WTC11 (cell line): Measurements from ENCODE around the gene VDAC1. TPM values are rescaled to one million over a fixed set of nuclear protein-coding genes. Genes with fewer than 3 reads are reported as not detected.
A peak's percentile ranks its signal among the peaks of the same experiment; 100 is the strongest.

Source experiments
- ATAC-seq: fragments of 200-7000 bp; cut with Tn5 transposase; 2 replicates; pipeline ENCODE4 v1.10.0; 2021; ENCODE audit warnings: mild to moderate bottlenecking, moderate library complexity
- CTCF ChIA-PET: fragments of 300-600 bp; sonication (Branson Sonifier 250); formaldehyde crosslinking; loops from one replicate; lab custom pipeline; 2021; ENCODE audit warnings: antibody characterized with exemption; lab: Charles Lee
- POLR2A ChIA-PET: fragments of 350-600 bp; sonication (Branson Sonifier 250); formaldehyde crosslinking; loops from one replicate; lab custom pipeline; 2021; ENCODE audit warnings: antibody characterized with exemption; lab: Charles Lee
- DNase-seq: peaks from one replicate; pipeline ENCODE4 v3.0.0; 2021; ENCODE audit warnings: low spot score
- H3K27ac Mint-ChIP-seq: 2 replicates; pipeline ENCODE4 v1.8.0; 2021; ENCODE audit warnings: mixed read lengths
- H3K27me3 Mint-ChIP-seq: 2 replicates; pipeline ENCODE4 v1.8.0; 2021; ENCODE audit warnings: low read depth, mild to moderate bottlenecking, moderate library complexity, mixed read lengths
- H3K36me3 Mint-ChIP-seq: 2 replicates; pipeline ENCODE4 v1.8.0; 2021; ENCODE audit warnings: mixed read lengths
- H3K4me1 Mint-ChIP-seq: 2 replicates; pipeline ENCODE4 v1.8.0; 2022; ENCODE audit warnings: mixed read lengths
- H3K4me3 Mint-ChIP-seq: 2 replicates; pipeline ENCODE4 v1.8.0; 2021; ENCODE audit warnings: mild to moderate bottlenecking, moderate library complexity, mixed read lengths
- H3K9me3 Mint-ChIP-seq: 2 replicates; pipeline ENCODE4 v1.8.0; 2021; ENCODE audit warnings: mixed read lengths
- ATF6 ChIP-seq: sonication (generic); formaldehyde crosslinking; IDR thresholded peaks from 2 replicates; pipeline ENCODE4 v1.8.1; 2023; ENCODE audit warnings: mild to moderate bottlenecking, missing genetic modification reagents
- E2F1 ChIP-seq: sonication (generic); formaldehyde crosslinking; IDR thresholded peaks from 2 replicates; pipeline ENCODE4 v1.8.0; 2022; ENCODE audit warnings: mild to moderate bottlenecking, missing genetic modification reagents
- E2F5 ChIP-seq: sonication (generic); formaldehyde crosslinking; IDR thresholded peaks from 2 replicates; pipeline ENCODE4 v1.8.1; 2022; ENCODE audit warnings: mild to moderate bottlenecking, moderate library complexity, missing genetic modification reagents
- ELF4 ChIP-seq: sonication (generic); formaldehyde crosslinking; IDR thresholded peaks from 2 replicates; pipeline ENCODE4 v1.8.1; 2022; ENCODE audit warnings: low read depth, mild to moderate bottlenecking, moderate library complexity, missing genetic modification reagents
- EMX1 ChIP-seq: fragments of 250-450 bp; sonication (Bioruptor Pico); IDR thresholded peaks from 2 replicates; pipeline ENCODE4 v1.8.0; 2021; ENCODE audit warnings: mild to moderate bottlenecking
- ETV6 ChIP-seq: sonication (generic); formaldehyde crosslinking; IDR thresholded peaks from 2 replicates; pipeline ENCODE4 v1.8.1; 2022; ENCODE audit warnings: mild to moderate bottlenecking, missing genetic modification reagents
- NFATC4 ChIP-seq: fragments of 250-450 bp; sonication (Bioruptor Pico); IDR thresholded peaks from 2 replicates; pipeline ENCODE4 v1.9.0; 2021; ENCODE audit warnings: mild to moderate bottlenecking
- NR1H2 ChIP-seq: sonication (generic); formaldehyde crosslinking; IDR thresholded peaks from 2 replicates; pipeline ENCODE4 v1.9.0; 2021; ENCODE audit warnings: mild to moderate bottlenecking, moderate library complexity, missing genetic modification reagents
- PRDM15 ChIP-seq: sonication (generic); formaldehyde crosslinking; IDR thresholded peaks from 2 replicates; pipeline ENCODE4 v1.8.0; 2022; ENCODE audit warnings: missing genetic modification reagents
- SP1 ChIP-seq: sonication (generic); formaldehyde crosslinking; conservative IDR thresholded peaks from 2 replicates; pipeline ENCODE4 v1.8.1; 2022; ENCODE audit warnings: missing genetic modification reagents
- TEAD1 ChIP-seq: sonication (generic); formaldehyde crosslinking; IDR thresholded peaks from 2 replicates; pipeline ENCODE4 v1.8.0; 2022; ENCODE audit warnings: mild to moderate bottlenecking, missing genetic modification reagents
- USF1 ChIP-seq: sonication (generic); formaldehyde crosslinking; IDR thresholded peaks from 2 replicates; pipeline ENCODE4 v1.8.0; 2022; ENCODE audit warnings: mild to moderate bottlenecking, missing genetic modification reagents
- USF2 ChIP-seq: sonication (generic); formaldehyde crosslinking; IDR thresholded peaks from 2 replicates; pipeline ENCODE4 v1.8.1; 2023; ENCODE audit warnings: mild to moderate bottlenecking, missing genetic modification reagents, moderate library complexity
- ZNF281 ChIP-seq: sonication (generic); formaldehyde crosslinking; IDR thresholded peaks from 2 replicates; pipeline ENCODE4 v1.8.0; 2023; ENCODE audit warnings: mild to moderate bottlenecking, missing genetic modification reagents
- ZNF416 ChIP-seq: fragments of 250-450 bp; sonication (Bioruptor Pico); IDR thresholded peaks from 2 replicates; pipeline ENCODE4 v1.9.0; 2021; ENCODE audit warnings: mild to moderate bottlenecking, inconsistent platforms
- ZNF423 ChIP-seq: fragments of 250-450 bp; sonication (Bioruptor Pico); IDR thresholded peaks from 2 replicates; pipeline ENCODE4 v2.1.2; 2022; ENCODE audit warnings: mild to moderate bottlenecking, moderate library complexity
- ZNF425 ChIP-seq: fragments of 250-450 bp; sonication (Bioruptor Pico); conservative IDR thresholded peaks from 2 replicates; pipeline ENCODE4 v1.9.0; 2021; ENCODE audit warnings: mild to moderate bottlenecking
- total RNA-seq: library from RNA; stranded (reverse); gene quantifications from 3 replicates; pipeline ENCODE4 v1.2.3, GENCODE V29; 2021

Gene VDAC1
- total RNA-seq, 1 experiment from 2014 or later = 274 TPM

- POLR2A ChIA-PET = interaction anchor here (0.6 kb wide), 1 partner anchor 44 kb away, joined by 4 read pairs; no protein-coding TSS in a partner anchor
- CTCF ChIA-PET = interaction anchor here (1.2 to 5.4 kb wide), 5 partner anchors 10 to 133 kb away, joined by 3 to 37 read pairs (median 17); no protein-coding TSS in a partner anchor
- Mint-ChIP-seq H3K4me3 (peak overlapping the region; percentile 14; the same call in 1 of the 2 replicates), H3K9me3 (peaks cover 7% of the 10 kb centered on the region; the same call in 1 of the 2 replicates), H3K27ac (no peak overlapping the region), H3K4me1 (peaks cover 33% of the 10 kb centered on the region), H3K27me3 (no peaks in the 10 kb centered on the region; the same call in 1 of the 2 replicates), H3K36me3 (no peaks in the 10 kb centered on the region)
- DNase-seq = peak; percentile 67
- ATAC-seq = peak; percentile 67
- TF ChIP-seq ZNF416 (CRISPR knock-in tag) (no peak), EMX1 (CRISPR knock-in tag) (no peak), ELF4 (no peak), ZNF423 (no peak), SP1 (CRISPR knock-in tag) (peak; percentile 40; the same call in 1 of the 2 replicates), ATF6 (CRISPR knock-in tag) (no peak), E2F1 (no peak), USF2 (peak; percentile 91), PRDM15 (CRISPR knock-in tag) (0 out of 2 replicates have a peak, but pooled peaks have one; percentile 21), NFATC4 (no peak), USF1 (CRISPR knock-in tag) (peak; percentile 88), ZNF425 (CRISPR knock-in tag) (no peak), NR1H2 (CRISPR knock-in tag) (no peak), ZNF281 (CRISPR knock-in tag) (no peak), ETV6 (no peak), E2F5 (no peak), TEAD1 (CRISPR knock-in tag) (no peak)
Measured at GRCh38 chr5:134007581-134008265, 2.9 kb upstream of the VDAC1 start.
